ENCODE results near the gene MBD3L1.

GRCh38 chr19:8866344-8866743 is 34.2 kb downstream of the MBD3L1 start:
- TF ChIP-seq POLR2A (IDR thresholded peaks at IDR 0.05; ENCODE audit: low read length), result no peak
- TF ChIP-seq GATA1 (IDR thresholded peaks at IDR 0.05; ENCODE audit: low read depth, low read length), result no peak
